Measurements from ENCODE around the gene MPPED1.

GRCh38 chr22:43399338-43399979 is 12.4 kb upstream of the MPPED1 start:
- no peak for TF ChIP-seq CTCF (IDR thresholded peaks at IDR 0.05; ENCODE audit: insufficient read depth, low read depth, low read length)
- no peak for TF ChIP-seq EZH2 (IDR thresholded peaks at IDR 0.05; ENCODE audit: insufficient read depth, low read length)

All from astrocyte (in vitro differentiated cells and primary cell).